Measurements from ENCODE around the gene ZNF516. TPM values are rescaled to one million over a fixed set of nuclear protein-coding genes. Genes with fewer than 3 reads are reported as not detected.

ZNF516 gene
- total and polyA plus RNA-seq, 10 of the 15 experiments (the other 5 are each of a cell fraction or from before 2014, with no cell fraction given) = 2.0 to 32.0 (median 8.3) TPM

DNA sequence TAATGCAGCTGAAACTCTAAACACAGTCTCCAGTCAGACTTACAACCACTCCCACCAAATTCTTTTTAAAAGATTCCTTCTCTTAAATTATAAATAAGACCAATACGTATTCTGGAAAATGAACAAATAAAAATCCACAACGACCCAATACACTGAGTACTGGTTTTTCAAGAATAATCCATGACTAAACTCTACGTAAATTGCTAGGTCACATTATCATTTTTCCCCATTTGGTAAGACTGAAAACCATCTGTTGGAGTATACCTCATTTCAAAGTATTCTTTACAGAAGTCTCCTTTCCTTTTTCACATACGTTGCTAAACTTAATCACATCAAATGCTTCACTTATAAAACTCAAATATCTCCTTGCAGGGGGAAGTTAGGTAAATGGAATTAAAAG, 6.0 kb downstream of the ZNF516 start:
- no TSS peak for BruUV-seq (replicated peaks)
- H3K9me3 ChIP-seq (replicated peaks; ENCODE audit: control insufficient read depth, insufficient read depth, low read length) = no peaks in the 10 kb centered on the region
- H3K9ac ChIP-seq (ENCODE audit: control insufficient read depth, insufficient read depth, low read length) = no peak overlapping the region
- FAIRE-seq (no peak), DNase-seq (ENCODE audit: low read depth, low spot score) (no peak), ATAC-seq (no peak)
- TF ChIP-seq NFYA (IDR thresholded peaks at IDR 0.05; ENCODE audit: borderline replicate concordance, low read depth, low read length) (no peak), LARP7 (IDR thresholded peaks at IDR 0.05) (no peak), POLR2AphosphoS5 (IDR thresholded peaks at IDR 0.05; ENCODE audit: low read length) (no peak), CBFB (IDR thresholded peaks at IDR 0.05; ENCODE audit: low read depth) (no peak), TAF1 (IDR thresholded peaks at IDR 0.05; ENCODE audit: borderline replicate concordance, low read depth, low read length) (no peak), STAT1 (conservative IDR thresholded peaks at IDR 0.05) (no peak), TARDBP (IDR thresholded peaks at IDR 0.05; ENCODE audit: borderline replicate concordance) (no peak), HDAC6 (IDR thresholded peaks at IDR 0.05; ENCODE audit: unreplicated experiment) (no peak), BRCA1 (IDR thresholded peaks at IDR 0.05; ENCODE audit: low read depth, low read length) (no peak), SUZ12 (IDR thresholded peaks at IDR 0.05; ENCODE audit: unreplicated experiment) (no peak), HDAC2 (IDR thresholded peaks at IDR 0.05) (no peak), SMARCA5 (IDR thresholded peaks at IDR 0.05) (no peak), PBX3 (IDR thresholded peaks at IDR 0.05; ENCODE audit: insufficient replicate concordance, low read depth, low read length) (no peak), POU2F2 (IDR thresholded peaks at IDR 0.05; ENCODE audit: borderline replicate concordance, low read depth, low read length) (no peak), NBN (IDR thresholded peaks at IDR 0.05) (no peak), RAD21 (IDR thresholded peaks at IDR 0.05; ENCODE audit: insufficient read depth, low read depth, low read length) (no peak), PML (IDR thresholded peaks at IDR 0.05; ENCODE audit: low read length) (no peak), MEF2A (IDR thresholded peaks at IDR 0.05; ENCODE audit: insufficient read depth, low read depth, low read length) (no peak), TCF7 (IDR thresholded peaks at IDR 0.05; ENCODE audit: borderline replicate concordance) (no peak)
- in situ Hi-C loops (cut with MboI) (no loop called here), intact Hi-C loops (cut with micrococcal nuclease; ENCODE audit: unreplicated experiment) (loop anchor here (10.0 kb wide), 1 partner anchor 1284 kb away; the partner anchor contains the start of gene PTGR3)
- POLR2A ChIA-PET = interaction anchor here (1.0 to 2.1 kb wide), 2 partner anchors 10 to 93 kb away, joined by 3 to 7 read pairs; no protein-coding TSS in a partner anchor
- H3K4me1 ChIP-seq (ENCODE audit: control insufficient read depth, insufficient read depth, low read length) = peaks cover 30% of the 10 kb centered on the region
- no peak overlapping the region for H3K27ac ChIP-seq (ENCODE audit: control insufficient read depth, insufficient read depth)
- H3K4me3 ChIP-seq = peak overlapping the region; percentile 82; the same call in 1 of the 2 replicates
- peaks cover 89% of the 10 kb centered on the region for H3K79me2 ChIP-seq (ENCODE audit: control insufficient read depth, insufficient read depth, low read length)
- CTCF ChIA-PET = interaction anchor here (1.0 to 2.1 kb wide), 3 partner anchors 9 to 89 kb away, joined by 3 to 10 read pairs (median 3); no protein-coding TSS in a partner anchor
- no peaks in the 10 kb centered on the region for H3K27me3 ChIP-seq (replicated peaks in 1 of 2; ENCODE audit: control insufficient read depth in 2 of 2, insufficient read depth in 2 of 2, low read length in 1 of 2)
- no peaks in the 10 kb centered on the region for H4K20me1 ChIP-seq (ENCODE audit: control insufficient read depth, insufficient read depth)
- H2AFZ ChIP-seq (ENCODE audit: control insufficient read depth, low read depth, low read length) = no peak overlapping the region
- H3K36me3 ChIP-seq (ENCODE audit: control insufficient read depth in 2 of 2, insufficient read depth in 2 of 2, low read length in 1 of 2) = no peaks in the 10 kb centered on the region
- SMC1A ChIA-PET (ENCODE audit: uncharacterized antibody, unreplicated experiment) = interaction anchor here (1.1 to 2.2 kb wide), 5 partner anchors 8 to 91 kb away, joined by 3 to 10 read pairs (median 9); no protein-coding TSS in a partner anchor
- WGBS (ENCODE audit: insufficient coverage, insufficient replicate concordance, low lambda C conversion rate, missing lambda C conversion rate) = 73% methylated on average over 4 of the region's 4 CpGs
- peak overlapping the region; percentile 74 for H3K4me2 ChIP-seq (ENCODE audit: control insufficient read depth, insufficient read depth)
- RAD21 ChIA-PET (ENCODE audit: unreplicated experiment) = interaction anchor here (1.2 to 1.4 kb wide), 2 partner anchors 9 to 12 kb away, joined by 4 to 6 read pairs; no protein-coding TSS in a partner anchor

Measured in GM12878 (cell line).